Liver (tissue), 9 donors: ENCODE results near the gene GSTM3. TPM values are rescaled to one million over a fixed set of nuclear protein-coding genes. Genes with fewer than 3 reads are reported as not detected.

Source experiments
- DNase-seq: peaks from one replicate; pipeline ENCODE4 v3.0.0-alpha.2; 2017; ENCODE audit warnings: low spot score
- H3K27ac ChIP-seq, 2 donors: one replicate each; pipeline ENCODE4 v1.7.0; 2013; ENCODE audit warnings: inconsistent platforms in 2 of 2, low read length in 2 of 2, control low read depth in 1 of 2, low read depth in 1 of 2, mild to moderate bottlenecking in 1 of 2
- H3K27me3 ChIP-seq, 4 donors: one replicate each; pipeline versions ENCODE4 v1.6.1 to v1.7.0; 2013; ENCODE audit warnings: low read length in 3 of 4, inconsistent platforms in 1 of 4, mild to moderate bottlenecking in 1 of 4, moderate library complexity in 1 of 4; ENCODE audit not compliant: control insufficient read depth in 4 of 4, insufficient read depth in 4 of 4
- H3K36me3 ChIP-seq, 4 donors: one replicate each; pipeline versions ENCODE4 v1.6.1 to v1.7.0; 2013; ENCODE audit warnings: low read length in 3 of 4, mild to moderate bottlenecking in 3 of 4, low read depth in 1 of 4, moderate library complexity in 1 of 4; ENCODE audit not compliant: control insufficient read depth in 4 of 4, insufficient read depth in 3 of 4
- H3K4me1 ChIP-seq, 4 donors: one replicate each; pipeline versions ENCODE4 v1.6.1 to v1.7.0; 2013; ENCODE audit warnings: low read length in 3 of 4, mild to moderate bottlenecking in 3 of 4, moderate library complexity in 1 of 4; ENCODE audit not compliant: control insufficient read depth in 4 of 4, insufficient read depth in 4 of 4
- H3K4me3 ChIP-seq, 3 donors: one replicate each; pipeline versions ENCODE4 v1.6.1 to v1.7.0; 2013; ENCODE audit warnings: low read length in 3 of 3, control low read depth in 1 of 3, low read depth in 1 of 3, mild to moderate bottlenecking in 1 of 3
- H3K9ac ChIP-seq, 2 donors: one replicate each; pipeline ENCODE4 v1.7.0; 2013; ENCODE audit warnings: low read length in 2 of 2, mild to moderate bottlenecking in 2 of 2, moderate library complexity in 2 of 2, control low read depth in 1 of 2, low read depth in 1 of 2
- H3K9me3 ChIP-seq, 4 donors: one replicate each; pipeline versions ENCODE4 v1.6.1 to v1.7.0; 2013; ENCODE audit warnings: low read length in 3 of 4; ENCODE audit not compliant: control insufficient read depth in 4 of 4
- EGR1 ChIP-seq, 2 donors: IDR thresholded peaks; 2 replicates each; pipeline ENCODE4 v1.6.1; 2016 to 2018; ENCODE audit warnings: antibody characterized with exemption in 2 of 2, low read depth in 2 of 2
- FOXA1 ChIP-seq: IDR thresholded peaks from 2 replicates; pipeline ENCODE4 v1.6.1; 2016; ENCODE audit warnings: antibody characterized with exemption
- GABPA ChIP-seq, 2 donors: IDR thresholded peaks in 1 of 2; conservative IDR thresholded peaks in 1 of 2; 2 replicates each; pipeline ENCODE4 v1.6.1; 2016; ENCODE audit warnings: antibody characterized with exemption in 2 of 2, mild to moderate bottlenecking in 1 of 2, moderate library complexity in 1 of 2
- HNF4A ChIP-seq, 2 donors: conservative IDR thresholded peaks; 2 replicates each; pipeline ENCODE4 v1.6.1; 2016; ENCODE audit warnings: antibody characterized with exemption in 2 of 2, mild to moderate bottlenecking in 2 of 2
- HNF4G ChIP-seq: IDR thresholded peaks from 2 replicates; pipeline ENCODE4 v1.6.1; 2016; ENCODE audit warnings: antibody characterized with exemption
- JUND ChIP-seq, 2 donors: IDR thresholded peaks; 2 replicates each; pipeline ENCODE4 v1.6.1; 2016; ENCODE audit warnings: antibody characterized with exemption in 2 of 2
- RAD21 ChIP-seq, 2 donors: IDR thresholded peaks; 2 replicates each; pipeline ENCODE4 v1.6.1; 2016; ENCODE audit warnings: antibody characterized with exemption in 2 of 2, mild to moderate bottlenecking in 2 of 2
- TAF1 ChIP-seq: conservative IDR thresholded peaks from 2 replicates; pipeline ENCODE4 v1.6.1; 2016; ENCODE audit warnings: antibody characterized with exemption, mild to moderate bottlenecking
- YY1 ChIP-seq: IDR thresholded peaks from 2 replicates; pipeline ENCODE4 v1.6.1; 2016; ENCODE audit warnings: antibody characterized with exemption, mild to moderate bottlenecking
- WGBS: extraction: QIAGEN DNeasy Blood & Tissue Kit; methylation state at CpG from one replicate; pipeline ENCODE4 v1.1.7; 2013; 5-methylcytosine and 5-hydroxymethylcytosine counted together
- polyA plus RNA-seq, 2 donors: library from polyadenylated mRNA; stranded (reverse) in 1 of 2; unstranded in 1 of 2; fragments of 200-250 nt in 1 of 2; fragments of >200 nt in 1 of 2; fragmentation: Nextera tagmentation in 1 of 2; extraction: Ambion mirVana in 1 of 2; gene quantifications; one replicate each; pipeline versions ENCODE4 v1.2.1 to v1.2.3, GENCODE V29; 2013 to 2015
- total RNA-seq, 2 donors: library from RNA; depleted of rRNA; stranded (reverse); fragments of >200 nt; gene quantifications; one replicate each; pipeline ENCODE4 v1.2.3, GENCODE V29; 2014
- TF ChIP-seq, protein P1 (sequence below): fragments of 150-350 bp; IDR thresholded peaks from 2 replicates; pipeline ENCODE4 v1.5.1; 2017; ENCODE audit warnings: improper control_type of control experiment, low read depth, low read length; ENCODE audit not compliant: missing input control
- TF ChIP-seq, protein P2 (sequence below): IDR thresholded peaks from 2 replicates; pipeline ENCODE4 v1.6.1; 2016; ENCODE audit warnings: antibody characterized with exemption, mild to moderate bottlenecking
- TF ChIP-seq, protein P3 (sequence below): IDR thresholded peaks from 2 replicates; pipeline ENCODE4 v1.6.1; 2016; ENCODE audit warnings: antibody characterized with exemption
- TF ChIP-seq, protein P4 (sequence below): IDR thresholded peaks from 2 replicates; pipeline ENCODE4 v1.6.1; 2016; ENCODE audit warnings: antibody characterized with exemption
- donor health status: healthy.
- donor health status: healthy.
- donor health status: healthy.
- donor health status: healthy.
- donor health status: healthy.

The GSTM3 gene
- total and polyA plus RNA-seq, 4 donors = 6.9 to 51.5 (median 34.9) TPM

DNA sequence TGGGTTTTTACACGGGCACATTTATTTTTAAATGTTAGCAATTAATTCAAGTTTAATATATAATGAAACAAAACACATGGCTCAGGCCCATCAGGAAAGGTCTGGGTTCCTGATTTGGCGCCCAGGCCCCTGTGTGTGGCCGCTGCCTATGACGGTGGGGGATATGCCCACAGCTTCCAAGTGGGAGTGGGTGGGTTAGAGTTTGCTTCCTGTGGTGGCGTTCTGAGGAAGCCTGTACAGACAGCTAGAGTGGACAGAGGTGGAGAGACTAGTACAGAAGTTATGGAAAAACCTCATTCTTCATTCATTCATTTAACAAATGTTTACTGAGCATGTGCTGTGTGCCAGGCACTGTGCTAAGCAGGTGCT, 45.3 kb upstream of the GSTM3 start:
- peaks cover 0 to 1% (median 0%) of the 10 kb centered on the region in 4 donors for H3K9me3 ChIP-seq
- 83% methylated on average over 5 of the region's 5 CpGs for WGBS
- no peak overlapping the region for H3K9ac ChIP-seq
- no peak overlapping the region for H3K4me3 ChIP-seq
- H3K4me1 ChIP-seq = peaks cover 0 to 4% (median 0%) of the 10 kb centered on the region in 4 donors
- TF ChIP-seq RAD21 (IDR thresholded peaks at IDR 0.05) (no peak), GABPA (IDR thresholded peaks at IDR 0.05 in 1 of 2, conservative IDR thresholded peaks at IDR 0.05 in 1 of 2) (no peak), YY1 (no peak), FOXA1 (no peak), HNF4A (conservative IDR thresholded peaks at IDR 0.05) (no peak), EGR1 (IDR thresholded peaks at IDR 0.05; ENCODE audit: low read depth in 2 of 2) (no peak), TAF1 (no peak)
- TF ChIP-seq, protein P1, sequence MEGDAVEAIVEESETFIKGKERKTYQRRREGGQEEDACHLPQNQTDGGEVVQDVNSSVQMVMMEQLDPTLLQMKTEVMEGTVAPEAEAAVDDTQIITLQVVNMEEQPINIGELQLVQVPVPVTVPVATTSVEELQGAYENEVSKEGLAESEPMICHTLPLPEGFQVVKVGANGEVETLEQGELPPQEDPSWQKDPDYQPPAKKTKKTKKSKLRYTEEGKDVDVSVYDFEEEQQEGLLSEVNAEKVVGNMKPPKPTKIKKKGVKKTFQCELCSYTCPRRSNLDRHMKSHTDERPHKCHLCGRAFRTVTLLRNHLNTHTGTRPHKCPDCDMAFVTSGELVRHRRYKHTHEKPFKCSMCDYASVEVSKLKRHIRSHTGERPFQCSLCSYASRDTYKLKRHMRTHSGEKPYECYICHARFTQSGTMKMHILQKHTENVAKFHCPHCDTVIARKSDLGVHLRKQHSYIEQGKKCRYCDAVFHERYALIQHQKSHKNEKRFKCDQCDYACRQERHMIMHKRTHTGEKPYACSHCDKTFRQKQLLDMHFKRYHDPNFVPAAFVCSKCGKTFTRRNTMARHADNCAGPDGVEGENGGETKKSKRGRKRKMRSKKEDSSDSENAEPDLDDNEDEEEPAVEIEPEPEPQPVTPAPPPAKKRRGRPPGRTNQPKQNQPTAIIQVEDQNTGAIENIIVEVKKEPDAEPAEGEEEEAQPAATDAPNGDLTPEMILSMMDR = no peak
- TF ChIP-seq, protein P2, sequence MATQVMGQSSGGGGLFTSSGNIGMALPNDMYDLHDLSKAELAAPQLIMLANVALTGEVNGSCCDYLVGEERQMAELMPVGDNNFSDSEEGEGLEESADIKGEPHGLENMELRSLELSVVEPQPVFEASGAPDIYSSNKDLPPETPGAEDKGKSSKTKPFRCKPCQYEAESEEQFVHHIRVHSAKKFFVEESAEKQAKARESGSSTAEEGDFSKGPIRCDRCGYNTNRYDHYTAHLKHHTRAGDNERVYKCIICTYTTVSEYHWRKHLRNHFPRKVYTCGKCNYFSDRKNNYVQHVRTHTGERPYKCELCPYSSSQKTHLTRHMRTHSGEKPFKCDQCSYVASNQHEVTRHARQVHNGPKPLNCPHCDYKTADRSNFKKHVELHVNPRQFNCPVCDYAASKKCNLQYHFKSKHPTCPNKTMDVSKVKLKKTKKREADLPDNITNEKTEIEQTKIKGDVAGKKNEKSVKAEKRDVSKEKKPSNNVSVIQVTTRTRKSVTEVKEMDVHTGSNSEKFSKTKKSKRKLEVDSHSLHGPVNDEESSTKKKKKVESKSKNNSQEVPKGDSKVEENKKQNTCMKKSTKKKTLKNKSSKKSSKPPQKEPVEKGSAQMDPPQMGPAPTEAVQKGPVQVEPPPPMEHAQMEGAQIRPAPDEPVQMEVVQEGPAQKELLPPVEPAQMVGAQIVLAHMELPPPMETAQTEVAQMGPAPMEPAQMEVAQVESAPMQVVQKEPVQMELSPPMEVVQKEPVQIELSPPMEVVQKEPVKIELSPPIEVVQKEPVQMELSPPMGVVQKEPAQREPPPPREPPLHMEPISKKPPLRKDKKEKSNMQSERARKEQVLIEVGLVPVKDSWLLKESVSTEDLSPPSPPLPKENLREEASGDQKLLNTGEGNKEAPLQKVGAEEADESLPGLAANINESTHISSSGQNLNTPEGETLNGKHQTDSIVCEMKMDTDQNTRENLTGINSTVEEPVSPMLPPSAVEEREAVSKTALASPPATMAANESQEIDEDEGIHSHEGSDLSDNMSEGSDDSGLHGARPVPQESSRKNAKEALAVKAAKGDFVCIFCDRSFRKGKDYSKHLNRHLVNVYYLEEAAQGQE = no peak
- TF ChIP-seq, protein P3, sequence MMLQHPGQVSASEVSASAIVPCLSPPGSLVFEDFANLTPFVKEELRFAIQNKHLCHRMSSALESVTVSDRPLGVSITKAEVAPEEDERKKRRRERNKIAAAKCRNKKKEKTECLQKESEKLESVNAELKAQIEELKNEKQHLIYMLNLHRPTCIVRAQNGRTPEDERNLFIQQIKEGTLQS = no peak
- TF ChIP-seq, protein P4, sequence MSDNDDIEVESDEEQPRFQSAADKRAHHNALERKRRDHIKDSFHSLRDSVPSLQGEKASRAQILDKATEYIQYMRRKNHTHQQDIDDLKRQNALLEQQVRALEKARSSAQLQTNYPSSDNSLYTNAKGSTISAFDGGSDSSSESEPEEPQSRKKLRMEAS = no peak
- no peaks in the 10 kb centered on the region for H3K27me3 ChIP-seq
- no peaks in the 10 kb centered on the region for H3K36me3 ChIP-seq
- no peak for DNase-seq
- no peak overlapping the region for H3K27ac ChIP-seq

DNA sequence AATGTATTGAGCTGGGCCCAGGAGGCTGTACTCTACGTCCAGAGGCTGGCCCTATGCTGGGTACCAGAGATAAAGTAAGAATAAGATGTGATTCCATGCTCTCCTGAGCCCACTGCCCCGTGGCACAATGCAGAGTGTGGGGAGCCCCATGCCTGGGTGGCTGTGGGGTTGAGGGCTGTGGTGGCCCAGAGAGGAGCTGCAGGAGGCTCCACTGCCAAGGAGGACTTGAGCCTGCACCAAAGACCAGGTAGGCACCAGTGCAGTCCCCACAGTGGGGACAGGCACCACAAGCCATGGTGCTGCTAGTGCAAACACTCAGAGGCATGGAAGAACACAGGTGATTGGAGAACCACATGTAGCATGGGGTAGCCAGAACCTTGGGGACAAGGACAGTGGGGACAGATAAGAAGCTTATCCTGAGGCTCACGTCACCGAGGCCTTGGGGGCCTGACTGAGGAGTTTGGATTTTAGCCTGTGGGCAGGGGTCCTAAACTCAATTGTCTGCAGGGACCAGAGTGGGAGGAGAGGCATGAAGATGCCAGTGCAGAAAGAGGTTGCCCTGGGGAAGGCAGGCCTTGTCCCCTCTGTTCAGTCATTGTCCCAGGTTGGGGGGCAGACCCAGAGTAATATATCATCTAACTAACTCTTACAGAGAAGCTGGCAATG, 44.7 kb upstream of the GSTM3 start:
- H3K27me3 ChIP-seq = no peaks in the 10 kb centered on the region
- 93% methylated on average over 4 of the region's 4 CpGs for WGBS
- no peak overlapping the region for H3K27ac ChIP-seq
- no peaks in the 10 kb centered on the region for H3K36me3 ChIP-seq
- H3K4me3 ChIP-seq = no peak overlapping the region
- peaks cover 0 to 2% (median 0%) of the 10 kb centered on the region in 4 donors for H3K4me1 ChIP-seq
- peaks cover 0 to 5% (median 0%) of the 10 kb centered on the region in 4 donors for H3K9me3 ChIP-seq
- no peak for DNase-seq
- TF ChIP-seq JUND (IDR thresholded peaks at IDR 0.05) (no peak), HNF4G (no peak), YY1 (no peak), EGR1 (IDR thresholded peaks at IDR 0.05; ENCODE audit: low read depth in 2 of 2) (no peak)
- H3K9ac ChIP-seq = no peak overlapping the region
